Measurements from ENCODE around the gene ATG9B.
"Not testable (repeated sequence)": the region's sequence is repeated elsewhere in the genome, so short reads cannot be mapped to it uniquely, and the experiment has no call there.

Gene ATG9B

GRCh38 chr7:151013356-151013732, 10.9 kb downstream of the ATG9B start:
- peak overlapping the region; percentile 55; the same call in 1 of the 2 replicates for H3K27ac ChIP-seq
- peaks cover 17% of the 10 kb centered on the region for H3K4me1 ChIP-seq (ENCODE audit: low read depth, poor library complexity, severe bottlenecking)

DNA sequence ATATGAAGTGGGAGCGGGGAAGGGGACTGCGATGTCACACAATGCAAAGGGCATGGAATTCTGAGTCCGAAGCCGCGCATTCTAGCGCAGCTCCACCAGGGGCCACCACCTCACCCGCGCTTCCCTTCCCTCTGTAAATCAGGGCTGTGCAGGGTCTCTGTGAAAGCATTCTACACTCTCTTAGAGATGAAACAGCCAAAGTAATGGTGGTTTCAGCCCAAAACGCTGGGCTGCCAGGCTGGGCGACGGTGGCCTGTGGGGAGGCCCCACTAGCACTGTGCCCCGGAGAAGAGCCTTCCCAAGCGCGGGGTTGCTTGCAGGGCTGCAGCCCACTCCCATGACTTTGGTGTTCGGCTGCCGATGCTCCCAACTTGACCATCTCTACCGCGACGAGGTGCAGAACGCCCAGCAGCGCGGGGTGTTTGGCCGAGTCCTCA, 11.4 kb downstream of the ATG9B start:
- H3K36me3 ChIP-seq (ENCODE audit: insufficient read depth), result no peaks in the 10 kb centered on the region
- H3K27ac ChIP-seq, result peak overlapping the region; percentile 55; the same call in 1 of the 2 replicates
- no peak overlapping the region for H3K4me3 ChIP-seq (IDR thresholded peaks at IDR 0.05; ENCODE audit: insufficient read depth, low read depth, low read length)
- H4K20me1 ChIP-seq (ENCODE audit: insufficient read depth), result no peaks in the 10 kb centered on the region
- H3K9ac ChIP-seq, result peak overlapping the region; percentile 86; the same call in 1 of the 2 replicates
- peak overlapping the region; percentile 97; the same call in 1 of the 2 replicates for H2AFZ ChIP-seq (ENCODE audit: low read depth)
- no peaks in the 10 kb centered on the region; the same call in 1 of the 2 replicates for H3K27me3 ChIP-seq (ENCODE audit: insufficient read depth, low read depth)
- peak overlapping the region; percentile 93; the same call in 1 of the 2 replicates for H3K4me2 ChIP-seq
- H3K79me2 ChIP-seq (ENCODE audit: insufficient read depth, low read depth), result no peaks in the 10 kb centered on the region
- peaks cover 14% of the 10 kb centered on the region for H3K4me1 ChIP-seq (ENCODE audit: low read depth, poor library complexity, severe bottlenecking)
- TF ChIP-seq CTCF (conservative IDR thresholded peaks at IDR 0.05; ENCODE audit: low read depth, low read length), result peak; percentile 56

More at GRCh38 chr7:151013356-151013732, 10.9 kb downstream of the ATG9B start:
- peak overlapping the region; percentile 93; the same call in 1 of the 2 replicates for H3K4me2 ChIP-seq
- peak overlapping the region; percentile 97; the same call in 1 of the 2 replicates for H2AFZ ChIP-seq (ENCODE audit: low read depth)
- peak overlapping the region; percentile 61 for H3K4me3 ChIP-seq (IDR thresholded peaks at IDR 0.05; ENCODE audit: insufficient read depth, low read depth, low read length)
- H3K9ac ChIP-seq, result peak overlapping the region; percentile 86
- H3K27me3 ChIP-seq (ENCODE audit: insufficient read depth, low read depth), result no peaks in the 10 kb centered on the region; the same call in 1 of the 2 replicates
- no peaks in the 10 kb centered on the region for H4K20me1 ChIP-seq (ENCODE audit: insufficient read depth)
- H3K79me2 ChIP-seq (ENCODE audit: insufficient read depth, low read depth), result no peaks in the 10 kb centered on the region
- H3K36me3 ChIP-seq (ENCODE audit: insufficient read depth), result no peaks in the 10 kb centered on the region
- TF ChIP-seq CTCF (conservative IDR thresholded peaks at IDR 0.05; ENCODE audit: low read depth, low read length), result no peak

- Histone ChIP-seq H3K27me3 (ENCODE audit: insufficient read depth, low read depth) (no peaks in the 10 kb centered on the region; the same call in 1 of the 2 replicates), H3K27ac (no peak overlapping the region), H3K79me2 (ENCODE audit: insufficient read depth, low read depth) (no peaks in the 10 kb centered on the region), H3K4me3 (IDR thresholded peaks at IDR 0.05; ENCODE audit: insufficient read depth, low read depth, low read length) (no peak overlapping the region), H3K4me2 (no peak overlapping the region), H3K4me1 (ENCODE audit: low read depth, poor library complexity, severe bottlenecking) (peaks cover 14% of the 10 kb centered on the region), H4K20me1 (ENCODE audit: insufficient read depth) (no peaks in the 10 kb centered on the region), H2AFZ (ENCODE audit: low read depth) (no peak overlapping the region), H3K9ac (no peak overlapping the region), H3K36me3 (ENCODE audit: insufficient read depth) (no peaks in the 10 kb centered on the region)
- TF ChIP-seq CTCF (conservative IDR thresholded peaks at IDR 0.05; ENCODE audit: low read depth, low read length), result no peak
Measured at GRCh38 chr7:151012031-151012692, 12.1 kb downstream of the ATG9B start.

- not testable (repeated sequence) for H3K79me2 ChIP-seq (ENCODE audit: insufficient read depth, low read depth); H3K27me3 ChIP-seq (ENCODE audit: insufficient read depth, low read depth); H3K4me3 ChIP-seq (IDR thresholded peaks at IDR 0.05; ENCODE audit: insufficient read depth, low read depth, low read length); H3K36me3 ChIP-seq (ENCODE audit: insufficient read depth); H3K27ac ChIP-seq; H4K20me1 ChIP-seq (ENCODE audit: insufficient read depth); H3K9ac ChIP-seq; H3K4me2 ChIP-seq; H2AFZ ChIP-seq (ENCODE audit: low read depth)
- H3K4me1 ChIP-seq (ENCODE audit: low read depth, poor library complexity, severe bottlenecking), result peaks cover 14% of the 10 kb centered on the region
Measured at GRCh38 chr7:151011616-151012015, 12.7 kb downstream of the ATG9B start.

- H3K4me3 ChIP-seq (IDR thresholded peaks at IDR 0.05; ENCODE audit: insufficient read depth, low read depth, low read length), result no peak overlapping the region
- no peak overlapping the region for H3K4me2 ChIP-seq
Measured at GRCh38 chr7:151011097-151011409, 13.2 kb downstream of the ATG9B start.

More at GRCh38 chr7:151011097-151011409, 13.2 kb downstream of the ATG9B start:
- Histone ChIP-seq H3K36me3 (ENCODE audit: insufficient read depth) (no peaks in the 10 kb centered on the region), H3K27me3 (ENCODE audit: insufficient read depth, low read depth) (no peaks in the 10 kb centered on the region; the same call in 1 of the 2 replicates), H4K20me1 (ENCODE audit: insufficient read depth) (no peaks in the 10 kb centered on the region), H3K79me2 (ENCODE audit: insufficient read depth, low read depth) (no peaks in the 10 kb centered on the region), H3K4me1 (ENCODE audit: low read depth, poor library complexity, severe bottlenecking) (peaks cover 14% of the 10 kb centered on the region), H3K27ac (no peak overlapping the region), H2AFZ (ENCODE audit: low read depth) (no peak overlapping the region), H3K9ac (no peak overlapping the region)
- no peak for TF ChIP-seq CTCF (conservative IDR thresholded peaks at IDR 0.05; ENCODE audit: low read depth, low read length)

Measured in KMS-11 (cell line).